Measurements from ENCODE around the gene SIRPA.

SIRPA gene

GRCh38 chr20:1964061-1964460 lies 68.9 kb downstream of the SIRPA start:
- H3K4me3 ChIP-seq (ENCODE audit: control insufficient read depth, low read depth, low read length) = no peak overlapping the region
- no peak for TF ChIP-seq CTCF (IDR thresholded peaks at IDR 0.05; ENCODE audit: control insufficient read depth, insufficient read depth, low read depth, low read length, missing control alignments)
- DNase-seq (ENCODE audit: low read depth) = no peak

- H3K4me3 ChIP-seq (ENCODE audit: control insufficient read depth, low read depth, low read length) = no peak overlapping the region
- TF ChIP-seq CTCF (IDR thresholded peaks at IDR 0.05; ENCODE audit: control insufficient read depth, insufficient read depth, low read depth, low read length, missing control alignments) = peak; percentile 26
- no peak for DNase-seq (ENCODE audit: low read depth)
Observed at GRCh38 chr20:1964659-1965405, 69.6 kb downstream of the SIRPA start.

GRCh38 chr20:1965520-1966351 lies 70.5 kb downstream of the SIRPA start:
- no peak overlapping the region for H3K4me3 ChIP-seq (ENCODE audit: control insufficient read depth, low read depth, low read length)
- DNase-seq (ENCODE audit: low read depth) = no peak
- peak; percentile 93 for TF ChIP-seq CTCF (IDR thresholded peaks at IDR 0.05; ENCODE audit: control insufficient read depth, insufficient read depth, low read depth, low read length, missing control alignments)

- no peak overlapping the region for H3K4me3 ChIP-seq (ENCODE audit: control insufficient read depth, low read depth, low read length)
- no peak for DNase-seq (ENCODE audit: low read depth)
- no peak for TF ChIP-seq CTCF (IDR thresholded peaks at IDR 0.05; ENCODE audit: control insufficient read depth, insufficient read depth, low read depth, low read length, missing control alignments)
Observed at GRCh38 chr20:1968964-1969363, 73.8 kb downstream of the SIRPA start.

- no peak overlapping the region for H3K4me3 ChIP-seq (ENCODE audit: control insufficient read depth, low read depth, low read length)
- TF ChIP-seq CTCF (IDR thresholded peaks at IDR 0.05; ENCODE audit: control insufficient read depth, insufficient read depth, low read depth, low read length, missing control alignments) = no peak
- DNase-seq (ENCODE audit: low read depth) = no peak
Observed at GRCh38 chr20:1971893-1972586, 76.8 kb downstream of the SIRPA start.

GRCh38 chr20:1973601-1974440 lies 78.6 kb downstream of the SIRPA start:
- no peak overlapping the region for H3K4me3 ChIP-seq (ENCODE audit: control insufficient read depth, low read depth, low read length)
- no peak for TF ChIP-seq CTCF (IDR thresholded peaks at IDR 0.05; ENCODE audit: control insufficient read depth, insufficient read depth, low read depth, low read length, missing control alignments)
- DNase-seq (ENCODE audit: low read depth) = no peak
